GM19438 (cell line): ENCODE measurements around the gene PRSS35.
"Not testable (repeated sequence)": the region's sequence is repeated elsewhere in the genome, so short reads cannot be mapped to it uniquely, and the experiment has no call there.

Experiments
- ATAC-seq: cut with Tn5 transposase; IDR thresholded peaks from one replicate; pipeline ENCODE4 v1.9.1; 2021; ENCODE audit warnings: low read depth; ENCODE audit not compliant: unreplicated experiment

Gene PRSS35

GRCh38 chr6:83514866-83515466, 2.6 kb downstream of the PRSS35 start:
- ATAC-seq = no peak

DNA sequence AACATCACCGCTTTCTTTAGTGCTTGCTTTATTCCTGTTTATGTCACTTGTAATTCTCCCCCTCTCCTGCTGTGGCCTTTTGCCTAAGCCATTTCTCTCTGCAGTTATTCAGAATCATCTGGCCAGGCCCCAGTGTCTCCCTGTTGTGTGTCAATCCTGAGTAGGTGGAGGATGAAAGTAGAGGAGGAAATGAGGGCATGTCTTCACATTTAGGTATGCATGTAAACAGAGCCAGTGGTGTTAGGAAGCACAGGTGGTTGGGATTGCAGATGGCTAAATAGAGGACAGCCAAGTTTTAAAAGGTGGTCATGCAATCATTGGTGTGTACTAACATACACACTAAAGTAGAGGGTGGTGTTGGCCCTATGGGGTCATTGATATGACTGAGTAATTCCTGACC, 5.2 kb downstream of the PRSS35 start:
- no peak for ATAC-seq

DNA sequence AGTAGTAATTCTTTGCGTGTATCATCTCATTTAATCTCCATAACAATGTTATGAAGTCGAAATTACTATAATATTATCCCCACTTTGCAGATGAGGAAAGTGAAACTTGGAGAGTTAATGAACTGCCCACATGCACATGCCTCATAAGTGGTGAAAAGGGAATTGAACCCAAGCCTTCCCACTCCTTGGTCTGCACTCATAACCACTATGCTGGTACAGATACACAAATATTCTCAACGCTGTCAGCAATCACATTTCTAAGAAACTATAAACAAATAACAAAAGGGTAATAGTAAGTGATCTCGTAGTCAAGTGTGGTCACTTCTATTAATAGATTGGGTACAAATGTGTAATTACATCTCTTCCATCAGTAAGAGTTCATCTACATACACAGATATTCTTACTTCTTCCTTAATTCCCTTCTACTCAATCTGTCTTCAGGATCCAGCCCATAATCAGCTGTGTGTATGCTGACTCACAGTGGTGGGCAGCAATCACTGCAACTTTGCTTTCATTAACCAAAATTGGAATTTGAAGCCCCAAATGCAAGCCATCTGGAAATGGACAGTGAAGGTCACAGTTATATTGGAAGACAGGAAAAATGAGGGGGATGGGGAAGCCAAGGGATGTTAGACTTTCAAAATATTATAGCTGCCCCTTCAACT, 6.6 kb downstream of the PRSS35 start:
- ATAC-seq = no peak

- no peak for ATAC-seq
These were observed 23.8 kb downstream of the PRSS35 start for GRCh38 chr6:83536034-83536646.

DNA sequence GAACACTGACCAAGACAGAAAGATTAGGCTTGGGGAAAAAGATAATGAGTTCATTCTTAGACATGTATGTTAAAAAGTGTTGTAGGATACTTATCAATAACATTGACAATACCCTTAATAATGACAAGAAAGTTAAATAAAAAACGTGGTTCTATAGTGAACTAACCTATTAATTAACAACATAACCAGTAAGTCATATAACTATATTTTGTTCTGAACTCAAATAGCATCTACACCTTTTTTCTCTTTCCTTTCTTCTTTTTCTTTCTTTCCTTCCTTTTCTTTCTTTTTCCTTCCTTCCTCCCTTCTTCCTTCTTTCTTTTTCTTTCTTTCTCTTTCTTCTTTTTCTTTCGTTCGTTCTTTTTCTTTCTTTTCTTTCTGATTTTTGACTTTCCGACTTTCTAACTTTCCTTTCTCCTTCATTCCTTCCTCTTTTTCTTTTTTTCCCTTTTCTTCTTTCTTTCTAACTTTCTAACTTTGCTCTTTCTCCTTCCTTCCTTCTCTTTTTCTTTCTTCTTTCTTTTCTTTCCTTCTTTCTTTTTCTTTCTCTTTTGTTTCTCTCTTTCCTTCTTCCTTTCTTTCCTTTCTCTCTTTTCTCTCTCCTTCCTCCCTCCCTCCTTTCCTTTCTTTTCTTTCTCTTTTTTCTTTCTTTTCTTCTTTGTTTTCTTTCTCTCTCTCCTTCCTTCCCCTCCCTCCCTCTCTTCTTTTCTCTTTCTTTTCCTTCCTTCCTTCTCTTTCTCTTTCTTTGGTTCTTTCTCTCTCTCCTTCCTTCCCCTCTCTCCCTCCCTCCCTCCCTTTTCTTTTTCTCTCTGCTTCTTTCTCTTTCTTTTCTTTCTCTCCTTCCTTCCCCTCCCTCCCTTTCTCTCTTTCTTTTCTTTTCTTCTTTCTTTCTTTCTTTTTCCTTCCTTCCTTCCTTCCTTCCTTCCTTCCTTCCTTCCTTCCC, 24.6 kb downstream of the PRSS35 start:
- no peak for ATAC-seq

DNA sequence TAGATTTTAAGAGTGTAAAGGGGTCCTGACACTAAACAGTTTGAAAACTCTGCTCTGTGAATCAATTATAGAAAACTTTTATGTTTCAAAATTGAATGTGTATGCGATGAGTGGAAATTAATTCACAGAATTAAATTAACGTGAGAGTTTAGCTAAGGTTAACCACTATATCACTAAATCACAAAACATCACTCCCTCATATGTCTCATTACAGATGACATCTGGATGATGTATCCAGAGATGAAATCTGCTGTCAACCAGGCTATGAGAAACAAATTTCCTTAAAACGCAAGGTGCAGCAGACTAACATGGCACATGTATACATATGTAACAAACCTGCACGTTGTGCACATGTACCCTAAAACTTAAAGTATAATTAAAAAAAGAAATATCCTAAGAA, 27.3 kb downstream of the PRSS35 start:
- no peak for ATAC-seq

DNA sequence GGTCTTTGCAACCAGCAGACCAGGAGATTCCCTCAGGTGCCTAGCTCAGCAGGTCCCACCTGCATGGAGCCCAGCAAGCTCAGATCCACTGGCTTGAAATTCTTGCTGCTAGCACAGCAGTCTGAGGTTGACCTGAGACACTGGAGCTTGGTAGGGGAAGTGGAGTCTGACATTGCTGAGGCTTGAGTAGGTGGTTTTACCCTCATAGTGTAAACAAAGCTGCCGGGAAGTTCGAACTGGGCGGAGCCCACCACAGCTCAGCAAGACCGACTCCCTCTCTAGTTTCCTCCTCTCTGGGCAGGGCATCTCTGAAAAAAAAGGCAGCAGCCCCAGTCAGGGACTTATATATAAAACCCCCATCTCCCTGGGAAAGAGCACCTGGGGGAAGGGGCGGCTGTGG, 34.3 kb downstream of the PRSS35 start:
- ATAC-seq = no peak

GRCh38 chr6:83550482-83550881, 38.1 kb downstream of the PRSS35 start:
- not testable (repeated sequence) for ATAC-seq

- ATAC-seq = not testable (repeated sequence)
These were observed 39.4 kb downstream of the PRSS35 start for GRCh38 chr6:83551748-83552147.

- no peak for ATAC-seq
These were observed 44.5 kb downstream of the PRSS35 start for GRCh38 chr6:83556871-83557270.

GRCh38 chr6:83558975-83559374, 46.6 kb downstream of the PRSS35 start:
- ATAC-seq = no peak

- ATAC-seq = not testable (repeated sequence)
These were observed 59.4 kb downstream of the PRSS35 start for GRCh38 chr6:83571663-83572185.

DNA sequence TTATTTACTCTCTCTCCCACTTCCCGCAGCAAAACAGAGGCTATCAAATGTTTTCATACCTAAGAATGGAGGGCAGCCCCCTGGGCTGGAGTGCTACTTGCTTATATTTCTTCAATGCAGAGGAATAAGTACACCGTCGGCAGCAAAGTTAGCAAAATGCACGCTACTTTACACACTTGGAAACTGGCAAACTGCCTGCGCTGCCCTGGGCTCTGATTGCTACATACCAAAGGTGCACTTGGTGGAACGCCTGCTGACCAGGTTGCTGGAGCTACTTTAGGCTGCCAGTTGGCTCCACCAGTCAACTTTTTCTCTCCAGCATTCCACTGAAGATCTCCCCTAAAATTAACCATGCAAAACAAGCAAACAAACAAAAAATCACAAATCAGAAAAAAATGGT, 62.4 kb downstream of the PRSS35 start:
- no peak for ATAC-seq
